ENCODE measurements around the gene INA.
"Not testable (repeated sequence)": the region's sequence is repeated elsewhere in the genome, so short reads cannot be mapped to it uniquely, and the experiment has no call there.

The INA gene

GRCh38 chr10:103246324-103246723 is 30.6 kb upstream of the INA start:
- Histone ChIP-seq H3K9me3 (ENCODE audit: control insufficient read depth, insufficient read depth, low read depth, low read length) (peaks cover 5% of the 10 kb centered on the region; the same call in 1 of the 2 replicates), H3K4me1 (ENCODE audit: control insufficient read depth, insufficient read depth, low read length) (peaks cover 7% of the 10 kb centered on the region), H3K27me3 (ENCODE audit: control insufficient read depth, insufficient read depth, low read length) (no peaks in the 10 kb centered on the region), H3K9ac (ENCODE audit: low read length) (no peak overlapping the region), H3K27ac (ENCODE audit: low read depth, low read length) (no peak overlapping the region), H3K4me3 (ENCODE audit: low read depth, low read length) (no peak overlapping the region), H3K36me3 (ENCODE audit: control insufficient read depth, insufficient read depth, low read length) (no peaks in the 10 kb centered on the region)

- 0 out of 2 replicates have a peak, but pooled peaks cover 5% of the 10 kb centered on the region for H3K4me1 ChIP-seq (ENCODE audit: control insufficient read depth, insufficient read depth, low read length)
- H3K27ac ChIP-seq (ENCODE audit: low read depth, low read length), result no peak overlapping the region
- peaks cover 5% of the 10 kb centered on the region; the same call in 1 of the 2 replicates for H3K9me3 ChIP-seq (ENCODE audit: control insufficient read depth, insufficient read depth, low read depth, low read length)
- H3K9ac ChIP-seq (ENCODE audit: low read length), result no peak overlapping the region
- H3K27me3 ChIP-seq (ENCODE audit: control insufficient read depth, insufficient read depth, low read length), result no peaks in the 10 kb centered on the region
- H3K36me3 ChIP-seq (ENCODE audit: control insufficient read depth, insufficient read depth, low read length), result no peaks in the 10 kb centered on the region
- no peak overlapping the region for H3K4me3 ChIP-seq (ENCODE audit: low read depth, low read length)
These were observed 22.8 kb upstream of the INA start for GRCh38 chr10:103254113-103254512.

- H3K9ac ChIP-seq (ENCODE audit: low read length), result no peak overlapping the region
- H3K27me3 ChIP-seq (ENCODE audit: control insufficient read depth, insufficient read depth, low read length), result no peaks in the 10 kb centered on the region
- H3K4me3 ChIP-seq (ENCODE audit: low read depth, low read length), result no peak overlapping the region
- H3K36me3 ChIP-seq (ENCODE audit: control insufficient read depth, insufficient read depth, low read length), result no peaks in the 10 kb centered on the region
- H3K4me1 ChIP-seq (ENCODE audit: control insufficient read depth, insufficient read depth, low read length), result 0 out of 2 replicates have a peak, but pooled peaks cover 5% of the 10 kb centered on the region
- peaks cover 9% of the 10 kb centered on the region; the same call in 1 of the 2 replicates for H3K9me3 ChIP-seq (ENCODE audit: control insufficient read depth, insufficient read depth, low read depth, low read length)
- no peak overlapping the region for H3K27ac ChIP-seq (ENCODE audit: low read depth, low read length)
These were observed 22.2 kb upstream of the INA start for GRCh38 chr10:103254538-103255325.

- Histone ChIP-seq H3K27me3 (ENCODE audit: control insufficient read depth, insufficient read depth, low read length) (no peaks in the 10 kb centered on the region), H3K9me3 (ENCODE audit: control insufficient read depth, insufficient read depth, low read depth, low read length) (peaks cover 15% of the 10 kb centered on the region), H3K4me1 (ENCODE audit: control insufficient read depth, insufficient read depth, low read length) (0 out of 2 replicates have a peak, but pooled peaks cover 5% of the 10 kb centered on the region), H3K9ac (ENCODE audit: low read length) (no peak overlapping the region), H3K27ac (ENCODE audit: low read depth, low read length) (no peak overlapping the region), H3K4me3 (ENCODE audit: low read depth, low read length) (no peak overlapping the region), H3K36me3 (ENCODE audit: control insufficient read depth, insufficient read depth, low read length) (no peaks in the 10 kb centered on the region)
These were observed 20.3 kb upstream of the INA start for GRCh38 chr10:103256613-103257012.

- Histone ChIP-seq H3K27me3 (ENCODE audit: control insufficient read depth, insufficient read depth, low read length) (no peaks in the 10 kb centered on the region), H3K36me3 (ENCODE audit: control insufficient read depth, insufficient read depth, low read length) (no peaks in the 10 kb centered on the region), H3K4me3 (ENCODE audit: low read depth, low read length) (no peak overlapping the region), H3K9me3 (ENCODE audit: control insufficient read depth, insufficient read depth, low read depth, low read length) (peaks cover 16% of the 10 kb centered on the region), H3K4me1 (ENCODE audit: control insufficient read depth, insufficient read depth, low read length) (0 out of 2 replicates have a peak, but pooled peaks cover 5% of the 10 kb centered on the region), H3K9ac (ENCODE audit: low read length) (no peak overlapping the region), H3K27ac (ENCODE audit: low read depth, low read length) (no peak overlapping the region)
These were observed 19.1 kb upstream of the INA start for GRCh38 chr10:103257812-103258211.

- H3K9me3 ChIP-seq (ENCODE audit: control insufficient read depth, insufficient read depth, low read depth, low read length), result peaks cover 16% of the 10 kb centered on the region
- H3K36me3 ChIP-seq (ENCODE audit: control insufficient read depth, insufficient read depth, low read length); H3K27me3 ChIP-seq (ENCODE audit: control insufficient read depth, insufficient read depth, low read length); H3K4me1 ChIP-seq (ENCODE audit: control insufficient read depth, insufficient read depth, low read length); H3K27ac ChIP-seq (ENCODE audit: low read depth, low read length); H3K9ac ChIP-seq (ENCODE audit: low read length); H3K4me3 ChIP-seq (ENCODE audit: low read depth, low read length): not testable (repeated sequence)
These were observed 18.0 kb upstream of the INA start for GRCh38 chr10:103258928-103259327.

- 0 out of 2 replicates have a peak, but pooled peaks cover 2% of the 10 kb centered on the region for H3K4me1 ChIP-seq (ENCODE audit: control insufficient read depth, insufficient read depth, low read length)
- H3K27ac ChIP-seq (ENCODE audit: low read depth, low read length), result no peak overlapping the region
- H3K9me3 ChIP-seq (ENCODE audit: control insufficient read depth, insufficient read depth, low read depth, low read length), result peaks cover 16% of the 10 kb centered on the region
- H3K27me3 ChIP-seq (ENCODE audit: control insufficient read depth, insufficient read depth, low read length), result no peaks in the 10 kb centered on the region
- H3K4me3 ChIP-seq (ENCODE audit: low read depth, low read length), result no peak overlapping the region
- H3K36me3 ChIP-seq (ENCODE audit: control insufficient read depth, insufficient read depth, low read length), result no peaks in the 10 kb centered on the region
- H3K9ac ChIP-seq (ENCODE audit: low read length), result no peak overlapping the region
These were observed 16.9 kb upstream of the INA start for GRCh38 chr10:103259989-103260388.

GRCh38 chr10:103262229-103262628 is 14.7 kb upstream of the INA start:
- no peaks in the 10 kb centered on the region for H3K36me3 ChIP-seq (ENCODE audit: control insufficient read depth, insufficient read depth, low read length)
- H3K27me3 ChIP-seq (ENCODE audit: control insufficient read depth, insufficient read depth, low read length), result no peaks in the 10 kb centered on the region
- H3K4me1 ChIP-seq (ENCODE audit: control insufficient read depth, insufficient read depth, low read length), result no peaks in the 10 kb centered on the region
- peaks cover 16% of the 10 kb centered on the region for H3K9me3 ChIP-seq (ENCODE audit: control insufficient read depth, insufficient read depth, low read depth, low read length)
- no peak overlapping the region for H3K27ac ChIP-seq (ENCODE audit: low read depth, low read length)
- no peak overlapping the region for H3K4me3 ChIP-seq (ENCODE audit: low read depth, low read length)
- no peak overlapping the region for H3K9ac ChIP-seq (ENCODE audit: low read length)

- Histone ChIP-seq H3K9me3 (ENCODE audit: control insufficient read depth, insufficient read depth, low read depth, low read length) (0 out of 2 replicates have a peak, but pooled peaks cover 6% of the 10 kb centered on the region), H3K36me3 (ENCODE audit: control insufficient read depth, insufficient read depth, low read length) (no peaks in the 10 kb centered on the region), H3K9ac (ENCODE audit: low read length) (no peak overlapping the region), H3K27me3 (ENCODE audit: control insufficient read depth, insufficient read depth, low read length) (no peaks in the 10 kb centered on the region; the same call in 1 of the 2 replicates), H3K27ac (ENCODE audit: low read depth, low read length) (no peak overlapping the region), H3K4me1 (ENCODE audit: control insufficient read depth, insufficient read depth, low read length) (no peaks in the 10 kb centered on the region), H3K4me3 (ENCODE audit: low read depth, low read length) (no peak overlapping the region)
These were observed 11.1 kb upstream of the INA start for GRCh38 chr10:103265717-103266329.

GRCh38 chr10:103273041-103273441 is 3.9 kb upstream of the INA start:
- no peaks in the 10 kb centered on the region for H3K9me3 ChIP-seq (ENCODE audit: control insufficient read depth, insufficient read depth, low read depth, low read length)
- no peak overlapping the region for H3K27ac ChIP-seq (ENCODE audit: low read depth, low read length)
- H3K9ac ChIP-seq (ENCODE audit: low read length), result no peak overlapping the region
- H3K4me3 ChIP-seq (ENCODE audit: low read depth, low read length), result no peak overlapping the region
- peaks cover 15% of the 10 kb centered on the region for H3K4me1 ChIP-seq (ENCODE audit: control insufficient read depth, insufficient read depth, low read length)
- peaks cover 31% of the 10 kb centered on the region for H3K27me3 ChIP-seq (ENCODE audit: control insufficient read depth, insufficient read depth, low read length)
- no peaks in the 10 kb centered on the region for H3K36me3 ChIP-seq (ENCODE audit: control insufficient read depth, insufficient read depth, low read length)

- Histone ChIP-seq H3K27me3 (ENCODE audit: control insufficient read depth, insufficient read depth, low read length) (peaks cover 62% of the 10 kb centered on the region), H3K4me1 (ENCODE audit: control insufficient read depth, insufficient read depth, low read length) (peaks cover 18% of the 10 kb centered on the region), H3K27ac (ENCODE audit: low read depth, low read length) (no peak overlapping the region), H3K9ac (ENCODE audit: low read length) (peak overlapping the region; percentile 63), H3K4me3 (ENCODE audit: low read depth, low read length) (peak overlapping the region; percentile 66), H3K36me3 (ENCODE audit: control insufficient read depth, insufficient read depth, low read length) (no peaks in the 10 kb centered on the region), H3K9me3 (ENCODE audit: control insufficient read depth, insufficient read depth, low read depth, low read length) (no peaks in the 10 kb centered on the region)
These were observed 565 bp upstream of the INA start for GRCh38 chr10:103276251-103276895.
